ENCODE measurements around the gene SLC17A2. TPM values are rescaled to one million over a fixed set of nuclear protein-coding genes. Genes with fewer than 3 reads are reported as not detected.

The SLC17A2 gene
- total and polyA plus RNA-seq, 2 of the 13 experiments (the other 11 are each of a cell fraction or from before 2014, with no cell fraction given), result 11.2 to 32.4 TPM

GRCh38 chr6:25956226-25956625 lies 25.7 kb upstream of the SLC17A2 start:
- ChIA-PET CTCF (ENCODE audit: low intra/inter-chr PET ratio, low total read pairs) (no interaction called here), POLR2A (no interaction called here)
- no TSS peak for BruUV-seq (replicated peaks)
- TF ChIP-seq ZNF253 (CRISPR knock-in tag; IDR thresholded peaks at IDR 0.05; ENCODE audit: borderline replicate concordance), result no peak
- no peak for TF ChIP-seq ZNF33A (CRISPR knock-in tag; IDR thresholded peaks at IDR 0.05; ENCODE audit: borderline replicate concordance)
- TF ChIP-seq CAMTA2 (CRISPR knock-in tag; IDR thresholded peaks at IDR 0.05; ENCODE audit: borderline replicate concordance), result no peak
- no peak for TF ChIP-seq ZMYM2 (CRISPR knock-in tag; IDR thresholded peaks at IDR 0.05)
- TF ChIP-seq SKIL (CRISPR knock-in tag; IDR thresholded peaks at IDR 0.05; ENCODE audit: borderline replicate concordance), result no peak
- no peak for TF ChIP-seq PHF20 (CRISPR knock-in tag; IDR thresholded peaks at IDR 0.05)
- TF ChIP-seq ZNF549 (CRISPR knock-in tag; IDR thresholded peaks at IDR 0.05), result no peak
- Histone ChIP-seq H3K27me3 (ENCODE audit: control insufficient read depth in 1 of 2, insufficient read depth in 2 of 2, low read length in 2 of 2) (no peaks in the 10 kb centered on the region), H3K4me2 (ENCODE audit: low read depth, low read length) (no peak overlapping the region), H4K20me1 (ENCODE audit: insufficient read depth, low read length) (no peaks in the 10 kb centered on the region), H3K4me3 (replicated peaks in 1 of 3; ENCODE audit: insufficient read depth in 1 of 3, low read depth in 2 of 3, low read length in 3 of 3) (no peak overlapping the region), H3K36me3 (replicated peaks in 1 of 2; ENCODE audit: control insufficient read depth in 1 of 2, insufficient read depth in 2 of 2, low read length in 2 of 2) (no peaks in the 10 kb centered on the region), H3K9ac (ENCODE audit: insufficient read depth, low read depth, low read length) (no peak overlapping the region), H3K4me1 (ENCODE audit: insufficient read depth, low read length) (peaks cover 34% of the 10 kb centered on the region), H3K9me3 (ENCODE audit: low read length) (peaks cover 27% of the 10 kb centered on the region), H3K79me2 (ENCODE audit: insufficient read depth, low read length) (no peaks in the 10 kb centered on the region), H3K27ac (ENCODE audit: extremely low read length, insufficient read depth, low read length) (no peak overlapping the region), H2AFZ (ENCODE audit: low read length) (no peak overlapping the region)
- FAIRE-seq (no peak), DNase-seq (ENCODE audit: low spot score) (no peak), ATAC-seq (no peak)
- WGBS (ENCODE audit: low lambda C conversion rate), result 62% methylated on average over 3 of the region's 3 CpGs
- intact Hi-C loops (cut with micrococcal nuclease; ENCODE audit: unreplicated experiment), result no loop called here
- in situ Hi-C loops (cut with HindIII; ENCODE audit: extremely low pct_ligation_motif_present, low pct_unique_long_range_greater_than_20kb), result no loop called here

GRCh38 chr6:25954756-25955155 lies 24.3 kb upstream of the SLC17A2 start:
- 50% methylated on average over 1 of the region's 1 CpG for WGBS (ENCODE audit: low lambda C conversion rate)
- POLR2A ChIA-PET, result no interaction called here
- Histone ChIP-seq H4K20me1 (ENCODE audit: insufficient read depth, low read length) (no peaks in the 10 kb centered on the region), H3K36me3 (replicated peaks in 1 of 2; ENCODE audit: control insufficient read depth in 1 of 2, insufficient read depth in 2 of 2, low read length in 2 of 2) (no peaks in the 10 kb centered on the region), H3K79me2 (ENCODE audit: insufficient read depth, low read length) (no peaks in the 10 kb centered on the region), H3K4me1 (ENCODE audit: insufficient read depth, low read length) (peaks cover 37% of the 10 kb centered on the region), H3K9me3 (ENCODE audit: low read length) (peaks cover 12% of the 10 kb centered on the region), H3K4me2 (ENCODE audit: low read depth, low read length) (no peak overlapping the region), H2AFZ (ENCODE audit: low read length) (no peak overlapping the region), H3K27me3 (ENCODE audit: control insufficient read depth in 1 of 2, insufficient read depth in 2 of 2, low read length in 2 of 2) (no peaks in the 10 kb centered on the region), H3K27ac (ENCODE audit: extremely low read length, insufficient read depth, low read length) (no peak overlapping the region), H3K9ac (ENCODE audit: insufficient read depth, low read depth, low read length) (no peak overlapping the region), H3K4me3 (replicated peaks in 1 of 3; ENCODE audit: insufficient read depth in 1 of 3, low read depth in 2 of 3, low read length in 3 of 3) (no peak overlapping the region)
- in situ Hi-C loops (cut with HindIII; ENCODE audit: extremely low pct_ligation_motif_present, low pct_unique_long_range_greater_than_20kb) (no loop called here), intact Hi-C loops (cut with micrococcal nuclease; ENCODE audit: unreplicated experiment) (no loop called here)
- BruUV-seq (replicated peaks), result no TSS peak
- FAIRE-seq (no peak), DNase-seq (ENCODE audit: low spot score) (no peak), ATAC-seq (no peak)
- CTCF ChIA-PET (ENCODE audit: low intra/inter-chr PET ratio, low total read pairs), result no interaction called here
- TF ChIP-seq HOMEZ (CRISPR knock-in tag; IDR thresholded peaks at IDR 0.05; ENCODE audit: low read depth) (no peak), DNMT1 (CRISPR knock-in tag; IDR thresholded peaks at IDR 0.05) (no peak), ZBTB20 (CRISPR knock-in tag; IDR thresholded peaks at IDR 0.05; ENCODE audit: borderline replicate concordance, low read depth) (no peak), ZNF329 (CRISPR knock-in tag; IDR thresholded peaks at IDR 0.05; ENCODE audit: low read depth) (no peak), NBN (conservative IDR thresholded peaks at IDR 0.05) (no peak), ZNF569 (CRISPR knock-in tag; IDR thresholded peaks at IDR 0.05; ENCODE audit: borderline replicate concordance) (no peak), ZBTB8A (CRISPR knock-in tag; IDR thresholded peaks at IDR 0.05; ENCODE audit: borderline replicate concordance, low read depth) (no peak), ZNF484 (CRISPR knock-in tag; IDR thresholded peaks at IDR 0.05; ENCODE audit: borderline replicate concordance, low read depth) (no peak), SRSF9 (IDR thresholded peaks at IDR 0.05; ENCODE audit: borderline replicate concordance, insufficient read depth, low read depth, low read length, poor library complexity, severe bottlenecking) (no peak), NR2F2 (IDR thresholded peaks at IDR 0.05; ENCODE audit: borderline replicate concordance, low read depth) (no peak)
